PFSK-1 (cell line): Measurements from ENCODE around the gene GASK1A.

ENCODE experiments used
- FOXP2 ChIP-seq: optimal IDR thresholded peaks from 2 replicates; pipeline ENCODE3; 2011; ENCODE audit warnings: borderline replicate concordance, control low read depth, inconsistent platforms; ENCODE audit not compliant: insufficient read depth; ENCODE audit errors: extremely low read length, extremely low read depth
- POLR2AphosphoS5 ChIP-seq: IDR thresholded peaks from 2 replicates; pipeline ENCODE4 v1.6.1; 2012; ENCODE audit warnings: low read depth, mild to moderate bottlenecking, control low read depth, low read length, moderate library complexity
- REST ChIP-seq, 2 experiments: IDR thresholded peaks; 2 replicates each; pipeline versions ENCODE4 v1.6.1 to v1.8.0; 2011 to 2012; ENCODE audit warnings: low read depth in 2 of 2, low read length in 2 of 2, control low read depth in 1 of 2, inconsistent platforms in 1 of 2, mild to moderate bottlenecking in 1 of 2, moderate library complexity in 1 of 2; ENCODE audit not compliant: insufficient read depth in 1 of 2
- SIN3A ChIP-seq: IDR thresholded peaks from 2 replicates; pipeline ENCODE4 v1.6.1; 2012; ENCODE audit warnings: mild to moderate bottlenecking, low read length, moderate library complexity, borderline replicate concordance; ENCODE audit not compliant: insufficient read depth
- TAF1 ChIP-seq: IDR thresholded peaks from 2 replicates; pipeline ENCODE4 v1.6.1; 2012; ENCODE audit warnings: low read length, control low read depth, borderline replicate concordance; ENCODE audit not compliant: insufficient read depth

The GASK1A gene

GRCh38 chr3:43102773-43103480 lies 123.8 kb downstream of the GASK1A start:
- TF ChIP-seq REST (IDR thresholded peaks at IDR 0.05; ENCODE audit: insufficient read depth in 1 of 2, low read depth in 2 of 2, low read length in 2 of 2): no peak
- TF ChIP-seq FOXP2: no peak

GRCh38 chr3:43104039-43104438 lies 124.9 kb downstream of the GASK1A start:
- no peak for TF ChIP-seq SIN3A
- no peak for TF ChIP-seq TAF1
- TF ChIP-seq FOXP2: no peak
- no peak for TF ChIP-seq POLR2AphosphoS5
- TF ChIP-seq REST (IDR thresholded peaks at IDR 0.05; ENCODE audit: insufficient read depth in 1 of 2, low read depth in 2 of 2, low read length in 2 of 2): no peak

- no peak for TF ChIP-seq SIN3A
- TF ChIP-seq FOXP2: no peak
- TF ChIP-seq TAF1: no peak
- no peak for TF ChIP-seq POLR2AphosphoS5
- no peak for TF ChIP-seq REST (IDR thresholded peaks at IDR 0.05; ENCODE audit: insufficient read depth in 1 of 2, low read depth in 2 of 2, low read length in 2 of 2)
Observed at GRCh38 chr3:43104660-43105595, 125.8 kb downstream of the GASK1A start.

- TF ChIP-seq POLR2AphosphoS5 (peak; percentile 54; the same call in 1 of the 2 replicates), REST (IDR thresholded peaks at IDR 0.05; ENCODE audit: insufficient read depth in 1 of 2, low read depth in 2 of 2, low read length in 2 of 2) (no peak), TAF1 (no peak), FOXP2 (peak; percentile 19), SIN3A (no peak)
Observed at GRCh38 chr3:43105596-43106292, 126.6 kb downstream of the GASK1A start, which contains the start of gene POMGNT2. POMGNT2 (minus strand) TSS chr3:43106079; CDS start chr3:43081431, 24,648 bp downstream.
